ENCODE measurements around the gene ZIC4.

- TF ChIP-seq, protein P1, sequence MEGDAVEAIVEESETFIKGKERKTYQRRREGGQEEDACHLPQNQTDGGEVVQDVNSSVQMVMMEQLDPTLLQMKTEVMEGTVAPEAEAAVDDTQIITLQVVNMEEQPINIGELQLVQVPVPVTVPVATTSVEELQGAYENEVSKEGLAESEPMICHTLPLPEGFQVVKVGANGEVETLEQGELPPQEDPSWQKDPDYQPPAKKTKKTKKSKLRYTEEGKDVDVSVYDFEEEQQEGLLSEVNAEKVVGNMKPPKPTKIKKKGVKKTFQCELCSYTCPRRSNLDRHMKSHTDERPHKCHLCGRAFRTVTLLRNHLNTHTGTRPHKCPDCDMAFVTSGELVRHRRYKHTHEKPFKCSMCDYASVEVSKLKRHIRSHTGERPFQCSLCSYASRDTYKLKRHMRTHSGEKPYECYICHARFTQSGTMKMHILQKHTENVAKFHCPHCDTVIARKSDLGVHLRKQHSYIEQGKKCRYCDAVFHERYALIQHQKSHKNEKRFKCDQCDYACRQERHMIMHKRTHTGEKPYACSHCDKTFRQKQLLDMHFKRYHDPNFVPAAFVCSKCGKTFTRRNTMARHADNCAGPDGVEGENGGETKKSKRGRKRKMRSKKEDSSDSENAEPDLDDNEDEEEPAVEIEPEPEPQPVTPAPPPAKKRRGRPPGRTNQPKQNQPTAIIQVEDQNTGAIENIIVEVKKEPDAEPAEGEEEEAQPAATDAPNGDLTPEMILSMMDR (IDR thresholded peaks at IDR 0.05) = no peak
- TF ChIP-seq POLR2A (IDR thresholded peaks at IDR 0.05) = no peak
- TF ChIP-seq POLR2AphosphoS5 (IDR thresholded peaks at IDR 0.05) = no peak
Measured at GRCh38 chr3:147413686-147414389, 7.5 kb upstream of the ZIC4 start.

All from prostate gland (tissue), 2 donors.